B cell (primary cell): ENCODE results near the gene CAMK2D.

Experiments
- CTCF ChIP-seq: fragments of 200-600 bp; IDR thresholded peaks from one replicate; pipeline ENCODE4 v1.8.0; 2022; ENCODE audit warnings: antibody characterized with exemption, mild to moderate bottlenecking
- EZH2 ChIP-seq: IDR thresholded peaks from 2 replicates; pipeline ENCODE4 v1.6.1; 2012; ENCODE audit warnings: borderline replicate concordance, low read depth, mild to moderate bottlenecking, moderate library complexity, low read length; ENCODE audit not compliant: insufficient read depth, poor library complexity, severe bottlenecking

GRCh38 chr4:113733685-113734084 is 27.9 kb downstream of the CAMK2D start:
- no peak for TF ChIP-seq CTCF
- no peak for TF ChIP-seq EZH2
